Muscle of arm (tissue), 12 donors: Measurements from ENCODE around the gene YPEL1. TPM values are rescaled to one million over a fixed set of nuclear protein-coding genes. Genes with fewer than 3 reads are reported as not detected.
"Not testable (repeated sequence)": the region's sequence is repeated elsewhere in the genome, so short reads cannot be mapped to it uniquely, and the experiment has no call there.

Experiments used
- DNase-seq: peaks from one replicate; pipeline ENCODE4 v3.0.0-alpha.2; 2013
- polyA plus RNA-seq, 12 donors: library from polyadenylated mRNA; unstranded; fragments of 120-200 nt; gene quantifications; one replicate each; pipeline ENCODE4 v1.2.1, GENCODE V29; 2013; ENCODE audit not compliant: insufficient read length in 12 of 12

The YPEL1 gene
- polyA plus RNA-seq, 12 donors = 12.1 to 25.4 (median 20.0) TPM; not detected in 2

DNA sequence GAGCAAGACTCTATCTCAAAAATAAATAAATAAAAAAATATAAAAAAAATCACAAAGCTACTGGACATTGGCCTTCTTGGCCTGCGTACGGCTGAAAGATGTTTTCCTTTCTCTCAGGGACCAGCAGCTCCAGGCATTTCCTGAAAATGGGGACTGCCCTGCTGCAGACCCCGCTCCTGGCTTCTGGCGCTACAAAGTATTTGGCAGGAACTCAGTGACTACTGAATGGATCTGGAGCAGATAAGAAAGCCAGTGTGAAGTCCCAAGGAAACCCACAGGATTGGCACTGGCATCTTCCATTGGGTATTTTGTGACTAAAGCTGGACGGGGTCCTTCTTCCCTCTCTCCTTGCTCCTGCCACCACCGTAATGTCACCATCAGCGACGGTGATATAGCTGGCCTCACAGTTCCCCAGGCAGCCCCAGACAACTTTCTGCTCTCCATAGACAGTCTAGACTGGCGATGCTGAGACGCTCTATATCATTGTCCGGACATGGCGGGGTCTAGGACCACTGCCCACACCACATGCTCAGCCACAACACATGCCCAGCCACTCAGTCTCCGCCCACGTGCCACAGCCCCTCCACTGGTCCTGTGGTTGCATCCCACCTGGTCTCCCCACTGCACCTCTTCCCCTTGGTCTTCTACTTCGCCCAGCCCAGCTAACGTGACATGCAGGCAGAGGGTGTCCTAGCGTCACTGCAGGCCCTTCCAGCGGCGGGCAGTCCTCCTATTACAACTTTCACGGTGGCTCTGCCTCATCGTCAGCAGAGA lies 22.7 kb upstream of the YPEL1 start:
- no peak for DNase-seq

DNA sequence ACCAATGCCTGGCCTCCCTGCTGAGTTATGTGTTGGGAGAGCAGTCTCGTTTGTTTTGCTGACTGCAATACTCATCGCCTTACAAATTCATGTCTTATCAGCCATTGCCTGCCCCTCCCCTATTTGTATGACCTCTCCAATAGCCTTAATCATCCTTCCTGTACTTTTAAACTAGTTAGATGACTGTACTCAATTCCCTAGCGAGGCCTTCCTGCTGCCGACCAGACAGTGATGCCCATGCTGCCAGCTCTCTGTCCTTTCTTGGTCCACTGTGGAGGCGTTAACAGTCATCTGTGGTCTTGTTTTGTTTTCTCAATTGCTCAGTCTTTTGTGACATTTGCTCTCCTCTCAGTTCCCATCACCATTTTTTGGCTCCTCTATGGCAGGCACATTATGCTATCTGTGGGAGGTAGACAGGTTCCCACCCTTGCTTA lies 20.3 kb upstream of the YPEL1 start:
- DNase-seq = no peak

DNA sequence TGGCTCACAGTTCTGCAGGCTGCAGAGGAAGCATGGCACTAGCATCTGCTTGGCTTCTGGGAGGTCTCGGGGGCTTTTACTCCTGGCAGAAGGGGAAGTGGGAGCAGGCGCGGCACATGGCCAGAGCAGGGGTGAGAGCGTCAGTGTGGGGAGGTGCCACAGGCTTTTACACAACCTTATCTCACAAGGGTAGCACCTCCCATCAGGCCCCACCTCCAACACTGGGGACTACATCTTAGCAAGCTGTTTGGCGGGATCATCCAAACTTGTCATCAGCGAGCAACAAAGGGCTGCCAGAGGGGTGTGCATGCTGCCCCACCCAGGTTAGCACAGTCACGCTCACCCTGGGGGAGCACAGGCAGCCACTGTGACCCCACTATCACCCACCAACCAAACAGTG lies 18.9 kb upstream of the YPEL1 start:
- DNase-seq = peak; percentile 20

- no peak for DNase-seq
Observed at GRCh38 chr22:21753374-21754111, 17.9 kb upstream of the YPEL1 start.

GRCh38 chr22:21752276-21752675 lies 16.7 kb upstream of the YPEL1 start:
- no peak for DNase-seq

DNA sequence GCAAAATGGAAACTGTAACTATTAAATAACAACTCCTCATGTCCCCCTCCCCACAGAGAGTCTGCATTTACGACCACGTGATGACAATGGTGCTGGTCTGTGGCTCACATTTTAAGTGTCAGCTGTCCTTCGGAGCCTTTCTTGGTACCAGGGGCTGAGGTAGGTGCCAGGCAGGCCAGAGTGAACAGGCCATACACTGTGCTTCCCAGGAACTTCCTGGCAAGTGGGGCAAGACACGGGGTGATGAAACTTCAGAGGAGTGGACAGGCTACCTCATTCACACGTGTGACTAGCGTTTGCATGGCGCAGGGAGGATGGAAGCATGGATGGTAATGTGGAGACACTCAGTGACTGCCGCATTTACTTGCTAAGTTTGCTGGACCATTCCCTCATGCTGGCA lies 10.4 kb upstream of the YPEL1 start:
- no peak for DNase-seq

DNA sequence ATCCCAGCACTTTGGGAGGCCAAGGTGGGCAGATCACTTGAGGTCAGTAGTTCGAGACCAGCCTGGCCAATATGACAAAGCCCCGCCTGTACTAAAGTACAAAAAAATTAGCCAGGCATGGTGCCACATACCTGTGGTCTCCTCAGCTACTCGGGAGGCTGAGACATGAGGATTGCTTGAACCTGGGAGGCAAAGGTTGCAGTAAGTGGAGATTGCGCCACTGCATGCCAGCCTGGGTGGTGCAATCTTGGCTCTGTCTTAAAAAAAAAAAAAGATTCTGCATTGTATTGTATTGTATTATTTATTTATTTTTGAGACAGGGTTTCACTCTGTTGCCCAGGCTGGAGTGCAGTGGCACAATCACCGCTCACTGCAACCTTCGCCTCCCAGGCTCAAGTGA lies 9.3 kb upstream of the YPEL1 start:
- not testable (repeated sequence) for DNase-seq

DNA sequence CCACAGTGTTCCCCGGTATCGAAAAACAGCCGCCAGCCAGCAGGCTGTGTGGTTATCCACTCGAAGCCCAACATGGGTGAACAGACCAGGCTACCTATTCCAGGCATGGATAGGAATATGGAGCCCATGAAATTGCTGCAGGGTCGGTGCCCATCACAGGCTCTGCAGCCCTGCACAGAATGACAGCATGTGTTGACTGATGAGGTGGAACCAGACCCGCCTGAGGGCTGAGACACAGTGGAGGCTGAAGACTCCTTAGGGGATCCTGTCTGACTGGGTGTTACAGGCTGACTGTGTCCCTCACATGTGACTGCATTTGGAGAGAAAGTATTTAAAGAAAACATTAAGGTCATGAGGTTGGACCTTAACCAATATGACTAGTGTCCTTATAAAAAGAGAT lies 6.2 kb upstream of the YPEL1 start:
- no peak for DNase-seq

GRCh38 chr22:21741059-21741458 lies 5.5 kb upstream of the YPEL1 start:
- DNase-seq = no peak

GRCh38 chr22:21739828-21740377 lies 4.3 kb upstream of the YPEL1 start:
- no peak for DNase-seq

DNA sequence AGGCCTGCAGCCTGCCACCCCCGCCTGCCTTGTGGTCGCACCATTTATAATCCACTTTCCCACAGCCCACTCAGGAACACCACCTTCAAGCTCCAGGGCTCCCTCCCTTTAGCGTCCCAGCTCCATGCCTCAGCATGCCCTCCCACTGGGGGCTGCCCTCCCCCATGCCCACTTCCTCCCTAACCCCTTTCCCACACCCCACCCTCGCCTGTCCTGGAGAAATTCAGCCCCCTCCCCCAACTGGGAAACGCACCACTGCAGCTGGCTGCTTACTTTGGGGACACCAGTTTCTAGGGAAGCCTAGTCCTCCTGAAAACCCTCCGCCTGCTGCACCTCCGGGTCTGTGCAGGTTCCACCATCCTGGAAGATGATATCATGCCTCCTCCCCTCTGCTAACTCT lies 3.4 kb upstream of the YPEL1 start:
- DNase-seq = no peak

GRCh38 chr22:21738081-21738480 lies 2.5 kb upstream of the YPEL1 start:
- no peak for DNase-seq

DNA sequence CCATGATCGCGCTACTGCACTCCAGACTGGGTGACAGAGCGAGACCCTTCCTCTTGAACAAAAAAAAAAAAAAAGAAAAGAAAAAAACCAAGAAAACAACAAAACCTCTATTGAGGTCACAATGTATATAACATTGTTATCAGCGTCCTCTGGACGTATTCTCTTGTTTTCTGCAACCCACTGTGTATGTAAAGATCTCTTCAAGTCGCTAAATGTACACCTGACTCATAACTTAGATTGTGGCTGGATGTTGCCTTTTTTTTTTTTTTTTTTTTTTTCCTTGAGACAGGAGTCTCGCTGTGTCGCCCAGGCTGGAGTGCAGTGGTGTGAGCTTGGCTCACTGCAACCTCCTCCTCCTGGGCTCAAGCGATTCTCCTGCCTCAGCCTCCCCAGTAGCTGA lies 1.4 kb upstream of the YPEL1 start:
- no peak for DNase-seq

- no peak for DNase-seq
Observed at GRCh38 chr22:21736084-21736642, 569 bp upstream of the YPEL1 start.

GRCh38 chr22:21734540-21735199 lies 924 bp downstream of the YPEL1 start:
- DNase-seq = no peak

GRCh38 chr22:21731503-21731902 lies 4.1 kb downstream of the YPEL1 start:
- DNase-seq = no peak

DNA sequence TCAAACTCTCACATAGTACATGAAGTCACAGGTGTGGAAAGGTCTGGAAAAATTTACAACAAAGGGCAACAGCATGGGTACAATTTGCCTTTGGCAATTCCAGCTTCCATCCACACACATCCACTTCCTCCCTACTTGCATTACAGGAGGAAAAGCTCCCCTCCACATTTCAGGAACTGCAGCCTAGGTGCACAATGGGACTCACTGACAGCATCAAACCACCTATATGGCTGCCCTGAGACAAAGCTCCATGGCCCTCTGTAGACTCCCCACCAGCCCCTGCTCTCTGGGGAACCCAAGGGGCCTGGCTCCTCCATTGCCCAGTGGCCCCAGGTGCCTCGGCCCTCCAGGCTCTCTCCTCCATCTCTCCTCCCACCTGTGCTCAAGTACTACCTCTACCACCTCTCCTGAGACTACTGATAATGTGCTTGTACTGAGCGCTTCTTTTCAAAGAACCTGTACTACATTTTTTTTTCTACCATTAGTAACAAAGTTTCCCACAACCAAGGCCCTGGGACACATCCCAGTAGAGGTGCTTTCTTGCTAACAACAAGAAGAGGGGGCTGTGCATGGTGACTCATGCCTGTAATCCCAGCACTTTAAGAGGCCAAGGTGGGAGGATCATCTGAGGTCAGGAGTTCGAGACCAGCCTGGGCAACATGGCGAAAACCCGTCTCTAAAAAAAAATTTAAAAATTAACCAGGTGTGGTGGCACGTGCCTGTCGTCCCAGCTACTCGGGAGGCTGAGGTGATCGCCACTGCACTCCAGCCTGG lies 4.9 kb downstream of the YPEL1 start:
- DNase-seq = no peak

DNA sequence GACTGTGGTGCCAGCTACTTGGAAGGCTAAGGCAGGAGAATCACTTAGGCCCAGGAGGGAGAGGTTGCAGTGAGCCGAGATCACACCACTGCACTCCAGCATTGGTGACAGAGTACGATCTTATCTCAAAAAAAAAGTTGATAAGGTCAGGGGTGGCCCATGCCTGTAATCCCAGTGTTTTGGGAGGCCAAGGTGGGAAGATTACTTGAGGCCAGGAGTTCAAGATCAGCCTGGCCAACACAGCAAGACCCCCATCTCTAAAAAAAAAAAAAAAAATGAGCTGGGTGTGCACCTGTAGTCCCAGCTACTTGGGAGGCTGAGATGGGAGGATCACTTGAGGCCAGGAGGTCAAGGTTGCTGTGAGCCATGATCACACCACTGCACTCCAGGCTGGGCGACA lies 6.4 kb downstream of the YPEL1 start:
- not testable (repeated sequence) for DNase-seq

DNA sequence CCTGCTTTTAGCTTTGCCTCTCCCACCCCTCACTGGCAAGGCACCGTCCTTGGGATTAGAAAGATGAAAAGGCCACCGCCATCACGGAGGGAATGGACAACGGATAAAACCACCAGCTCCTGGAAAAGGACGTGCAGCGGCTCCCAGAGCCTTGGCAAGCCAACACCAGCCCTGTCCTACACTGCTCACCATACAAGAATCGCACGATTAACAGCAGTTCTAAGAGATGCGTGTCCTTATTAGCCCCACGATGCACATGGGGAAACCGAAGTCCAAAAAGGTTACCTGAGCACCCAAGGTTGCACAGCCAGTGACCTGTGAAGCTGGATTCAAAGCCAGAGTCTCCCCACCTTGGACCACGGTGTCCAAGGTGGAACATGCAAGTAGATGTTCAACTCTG lies 7.3 kb downstream of the YPEL1 start:
- no peak for DNase-seq

- DNase-seq = no peak
Observed at GRCh38 chr22:21727768-21728167, 7.8 kb downstream of the YPEL1 start.

- DNase-seq = no peak
Observed at GRCh38 chr22:21727159-21727558, 8.4 kb downstream of the YPEL1 start.
